ENCODE data around the gene EML5. TPM values are rescaled to one million over a fixed set of nuclear protein-coding genes. Genes with fewer than 3 reads are reported as not detected.
A peak's percentile ranks its signal among the peaks of the same experiment; 100 is the strongest.

The EML5 gene
- polyA plus RNA-seq, 1 donor from 2014 or later, result 0.61 TPM

DNA sequence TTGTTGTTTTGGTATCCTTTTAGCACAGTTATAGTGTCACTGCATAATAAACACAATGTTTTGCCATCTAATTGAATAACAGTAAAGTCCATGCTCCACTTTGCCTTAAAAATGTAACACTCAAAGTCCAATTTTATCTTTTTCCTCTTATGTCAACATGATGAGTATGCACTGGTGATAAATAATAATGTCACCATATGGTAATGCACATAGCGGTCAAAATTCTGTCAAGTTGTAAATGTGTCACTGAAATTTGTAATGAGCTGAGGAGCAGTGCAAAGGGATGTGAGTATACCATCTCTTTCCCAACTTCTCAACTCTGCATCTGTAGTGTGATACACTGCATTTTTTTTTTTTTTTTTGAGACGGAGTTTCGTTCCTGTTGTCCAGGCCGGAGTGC, 65.7 kb downstream of the EML5 start:
- no peaks in the 10 kb centered on the region for H3K4me1 Mint-ChIP-seq
- H3K4me3 Mint-ChIP-seq, result no peak overlapping the region
- peaks cover 4% of the 10 kb centered on the region for H3K36me3 Mint-ChIP-seq
- H3K27me3 Mint-ChIP-seq, result no peaks in the 10 kb centered on the region
- H3K9me3 Mint-ChIP-seq, result peaks cover 0 to 3% (median 3%) of the 10 kb centered on the region in 3 donors
- no peak overlapping the region for H3K27ac Mint-ChIP-seq

- H3K36me3 Mint-ChIP-seq, result peaks cover 10% of the 10 kb centered on the region
- no peak overlapping the region for H3K4me3 Mint-ChIP-seq
- H3K4me1 Mint-ChIP-seq, result no peaks in the 10 kb centered on the region
- H3K27ac Mint-ChIP-seq, result no peak overlapping the region
- H3K9me3 Mint-ChIP-seq, result no peaks in the 10 kb centered on the region
- H3K27me3 Mint-ChIP-seq, result no peaks in the 10 kb centered on the region
These were observed 82.0 kb downstream of the EML5 start for GRCh38 chr14:88710709-88711108.

GRCh38 chr14:88707088-88707487, 85.7 kb downstream of the EML5 start:
- H3K9me3 Mint-ChIP-seq, result no peaks in the 10 kb centered on the region

GRCh38 chr14:88706425-88706824, 86.3 kb downstream of the EML5 start:
- no peak overlapping the region for H3K4me3 Mint-ChIP-seq
- no peaks in the 10 kb centered on the region for H3K4me1 Mint-ChIP-seq
- H3K27me3 Mint-ChIP-seq, result no peaks in the 10 kb centered on the region
- peaks cover 10% of the 10 kb centered on the region for H3K36me3 Mint-ChIP-seq
- H3K9me3 Mint-ChIP-seq, result no peaks in the 10 kb centered on the region
- H3K27ac Mint-ChIP-seq, result no peak overlapping the region

More at GRCh38 chr14:88707088-88707487, 85.7 kb downstream of the EML5 start:
- no peaks in the 10 kb centered on the region for H3K4me1 Mint-ChIP-seq
- peaks cover 10% of the 10 kb centered on the region for H3K36me3 Mint-ChIP-seq
- no peak overlapping the region for H3K27ac Mint-ChIP-seq
- no peak overlapping the region for H3K4me3 Mint-ChIP-seq
- H3K27me3 Mint-ChIP-seq, result no peaks in the 10 kb centered on the region

DNA sequence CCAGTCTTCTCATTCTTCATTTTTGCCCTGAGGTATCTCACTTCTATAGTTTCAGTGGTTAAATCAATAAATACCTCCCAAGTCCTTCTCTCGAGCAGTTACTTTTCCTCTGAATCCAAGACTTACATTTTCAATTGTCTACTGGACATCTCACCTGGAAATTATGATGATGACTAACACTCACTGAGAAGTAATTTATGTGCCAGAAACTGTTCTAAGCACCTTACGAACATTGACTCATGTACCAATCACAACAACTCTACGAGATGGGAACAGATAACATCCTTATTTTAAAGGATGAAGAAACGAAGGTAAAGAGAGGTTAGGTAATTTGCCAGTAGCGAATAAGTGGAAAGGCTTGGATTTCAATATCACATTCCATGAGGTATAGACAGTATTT, 94.1 kb downstream of the EML5 start:
- Mint-ChIP-seq H3K9me3 (no peaks in the 10 kb centered on the region), H3K4me1 (no peaks in the 10 kb centered on the region), H3K36me3 (no peaks in the 10 kb centered on the region), H3K4me3 (no peak overlapping the region), H3K27ac (no peak overlapping the region), H3K27me3 (no peaks in the 10 kb centered on the region)

DNA sequence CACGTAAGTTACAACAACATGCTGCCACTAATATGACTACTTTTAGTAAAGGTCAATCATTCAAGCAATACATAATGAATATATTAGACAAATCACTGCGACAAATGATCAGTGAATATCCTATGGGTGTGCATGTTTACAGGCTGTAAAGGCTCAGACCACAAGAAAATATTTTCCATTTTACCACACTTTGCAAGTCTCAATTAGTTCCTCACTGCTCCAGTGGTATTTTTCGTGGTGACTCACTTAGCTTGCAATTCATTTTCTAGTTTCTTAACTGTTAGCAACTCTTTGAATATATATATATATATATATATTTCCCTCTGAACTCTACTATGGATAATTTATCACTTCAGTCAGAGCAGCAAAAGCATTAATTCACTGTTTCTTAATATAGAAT, 96.9 kb downstream of the EML5 start:
- H3K4me3 Mint-ChIP-seq, result no peak overlapping the region
- peaks cover 4% of the 10 kb centered on the region for H3K36me3 Mint-ChIP-seq
- no peak overlapping the region for H3K27ac Mint-ChIP-seq
- no peaks in the 10 kb centered on the region for H3K27me3 Mint-ChIP-seq
- H3K4me1 Mint-ChIP-seq, result no peaks in the 10 kb centered on the region
- H3K9me3 Mint-ChIP-seq, result no peaks in the 10 kb centered on the region

GRCh38 chr14:88688386-88688785, 104.4 kb downstream of the EML5 start:
- H3K4me1 Mint-ChIP-seq, result no peaks in the 10 kb centered on the region
- no peak overlapping the region for H3K4me3 Mint-ChIP-seq
- H3K27ac Mint-ChIP-seq, result peak overlapping the region in 2 of 3 donors; percentile 1 to 91
- no peaks in the 10 kb centered on the region for H3K27me3 Mint-ChIP-seq
- peaks cover 10% of the 10 kb centered on the region for H3K36me3 Mint-ChIP-seq
- H3K9me3 Mint-ChIP-seq, result peaks cover 0 to 3% (median 0%) of the 10 kb centered on the region in 3 donors

DNA sequence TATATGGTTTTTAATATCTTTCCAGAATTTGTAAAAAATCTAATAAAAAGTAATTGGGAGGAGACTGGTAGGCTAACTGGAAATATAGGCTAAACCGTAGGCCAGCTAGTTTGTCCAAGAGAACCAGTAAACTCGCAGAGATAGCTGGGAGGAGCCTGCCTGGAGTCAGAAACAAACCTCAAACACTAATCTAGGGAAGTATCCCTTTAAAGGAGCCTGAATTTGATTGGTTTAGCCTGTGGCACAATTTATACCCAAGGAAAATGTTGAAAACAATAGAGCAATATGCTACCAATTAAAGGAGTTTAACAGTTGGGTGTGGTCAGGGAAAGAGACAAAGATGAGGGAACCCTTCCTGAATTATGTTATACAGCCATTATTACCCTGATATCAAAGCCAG, 109.6 kb downstream of the EML5 start:
- Mint-ChIP-seq H3K9me3 (peaks cover 0 to 3% (median 0%) of the 10 kb centered on the region in 3 donors), H3K36me3 (peaks cover 14% of the 10 kb centered on the region), H3K27ac (no peak overlapping the region), H3K27me3 (no peaks in the 10 kb centered on the region), H3K4me1 (no peaks in the 10 kb centered on the region), H3K4me3 (no peak overlapping the region)

DNA sequence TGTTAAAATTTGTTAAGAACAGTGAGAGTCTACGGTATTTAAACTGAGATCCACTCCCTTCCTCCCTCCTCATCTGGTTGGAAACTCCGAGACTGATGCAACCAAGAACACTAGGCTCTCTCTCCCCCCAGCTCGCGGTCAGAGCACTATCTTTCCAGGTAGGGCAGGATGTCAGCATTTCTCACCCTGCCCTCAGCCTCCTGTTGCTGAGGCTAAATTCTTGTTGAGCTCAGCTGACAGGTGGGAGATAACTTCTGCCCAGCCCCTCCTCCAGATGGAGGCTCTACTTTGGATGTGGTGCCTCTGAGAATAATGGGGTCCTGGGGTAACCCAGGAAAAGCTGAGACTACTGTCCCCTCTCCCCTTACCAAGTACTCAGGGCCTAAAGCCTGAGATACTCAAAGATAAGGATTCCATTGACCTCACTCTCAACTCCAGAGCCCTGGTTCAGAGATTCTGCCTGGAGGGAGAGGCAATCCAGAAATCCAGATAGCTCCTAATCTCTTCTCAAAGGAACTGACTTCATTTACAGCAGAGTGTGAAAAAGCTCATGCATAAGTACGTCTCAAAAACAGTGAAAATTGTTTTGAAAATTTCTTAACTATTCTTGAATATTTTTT, 110.1 kb downstream of the EML5 start:
- Mint-ChIP-seq H3K27me3 (no peaks in the 10 kb centered on the region), H3K4me1 (no peaks in the 10 kb centered on the region), H3K36me3 (peaks cover 15% of the 10 kb centered on the region), H3K9me3 (peaks cover 0 to 3% (median 0%) of the 10 kb centered on the region in 3 donors), H3K4me3 (no peak overlapping the region), H3K27ac (no peak overlapping the region)

GRCh38 chr14:88681755-88682494, 110.8 kb downstream of the EML5 start:
- no peak overlapping the region for H3K4me3 Mint-ChIP-seq
- H3K27ac Mint-ChIP-seq, result no peak overlapping the region
- peaks cover 16% of the 10 kb centered on the region for H3K36me3 Mint-ChIP-seq
- H3K4me1 Mint-ChIP-seq, result no peaks in the 10 kb centered on the region
- H3K9me3 Mint-ChIP-seq, result peaks cover 0 to 3% (median 0%) of the 10 kb centered on the region in 3 donors
- H3K27me3 Mint-ChIP-seq, result no peaks in the 10 kb centered on the region

DNA sequence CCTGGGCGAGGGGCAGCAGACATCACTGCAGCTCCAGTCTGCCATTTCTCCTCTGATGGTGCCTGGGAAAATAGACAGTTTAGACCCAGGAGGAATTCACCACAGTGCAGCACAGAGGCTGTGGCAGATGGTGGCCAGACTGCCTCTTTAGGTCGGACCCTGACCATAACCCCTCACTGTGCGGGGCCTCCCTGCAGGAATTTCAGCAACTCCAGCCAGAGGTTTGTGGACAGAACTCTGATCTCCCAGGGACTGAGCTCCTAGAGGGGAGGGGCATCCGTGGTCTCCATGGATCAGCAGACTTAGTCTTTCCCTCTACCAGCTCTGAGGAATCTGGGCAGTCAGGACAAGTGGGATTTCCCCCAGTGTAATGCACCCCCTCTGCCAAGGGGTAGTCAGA, 123.4 kb downstream of the EML5 start:
- Mint-ChIP-seq H3K27ac (no peak overlapping the region), H3K27me3 (no peaks in the 10 kb centered on the region), H3K4me1 (peaks cover 12 to 17% (median 15%) of the 10 kb centered on the region in 3 donors), H3K36me3 (peaks cover 19% of the 10 kb centered on the region), H3K9me3 (peaks cover 2 to 12% (median 4%) of the 10 kb centered on the region in 3 donors), H3K4me3 (no peak overlapping the region)

DNA sequence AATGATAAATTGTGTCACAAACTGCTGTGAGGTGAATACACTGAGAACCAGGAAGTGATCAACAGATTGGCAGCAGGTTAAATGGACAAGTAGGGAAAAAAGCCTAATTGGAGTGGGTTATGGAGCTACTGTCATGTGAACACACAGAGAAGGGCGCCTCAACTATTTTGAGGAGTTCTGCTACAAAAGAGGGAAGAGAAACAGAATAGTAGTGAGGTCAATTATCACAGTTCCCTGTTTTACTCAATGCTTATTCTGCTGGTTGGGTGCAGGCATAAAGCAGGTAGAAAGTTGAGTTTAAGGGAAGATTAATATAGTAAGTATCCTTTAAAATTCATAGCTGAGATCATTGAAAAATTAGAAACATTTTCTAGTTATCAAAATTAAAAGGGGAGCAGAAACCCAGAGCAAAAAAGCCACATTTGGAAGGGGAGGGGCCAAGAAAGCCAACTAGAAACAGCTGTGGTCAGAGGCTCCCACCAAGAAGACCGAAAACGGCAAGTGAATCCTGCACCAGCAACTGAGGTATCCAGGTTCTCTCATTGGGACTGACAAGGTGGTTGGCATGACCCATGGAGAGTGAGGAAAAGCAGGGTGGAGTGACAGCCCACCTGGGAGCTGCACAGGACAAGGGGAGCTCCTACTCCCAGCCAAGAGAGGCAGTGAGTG, 124.2 kb downstream of the EML5 start:
- peaks cover 12 to 17% (median 15%) of the 10 kb centered on the region in 3 donors for H3K4me1 Mint-ChIP-seq
- no peaks in the 10 kb centered on the region for H3K27me3 Mint-ChIP-seq
- H3K9me3 Mint-ChIP-seq, result peaks cover 2 to 12% (median 4%) of the 10 kb centered on the region in 3 donors
- peaks cover 18% of the 10 kb centered on the region for H3K36me3 Mint-ChIP-seq
- peak overlapping the region in 3 of 4 donors; percentile 18 to 90 (median 69) for H3K4me3 Mint-ChIP-seq
- peak overlapping the region in 1 of 3 donors; percentile 72 for H3K27ac Mint-ChIP-seq

DNA sequence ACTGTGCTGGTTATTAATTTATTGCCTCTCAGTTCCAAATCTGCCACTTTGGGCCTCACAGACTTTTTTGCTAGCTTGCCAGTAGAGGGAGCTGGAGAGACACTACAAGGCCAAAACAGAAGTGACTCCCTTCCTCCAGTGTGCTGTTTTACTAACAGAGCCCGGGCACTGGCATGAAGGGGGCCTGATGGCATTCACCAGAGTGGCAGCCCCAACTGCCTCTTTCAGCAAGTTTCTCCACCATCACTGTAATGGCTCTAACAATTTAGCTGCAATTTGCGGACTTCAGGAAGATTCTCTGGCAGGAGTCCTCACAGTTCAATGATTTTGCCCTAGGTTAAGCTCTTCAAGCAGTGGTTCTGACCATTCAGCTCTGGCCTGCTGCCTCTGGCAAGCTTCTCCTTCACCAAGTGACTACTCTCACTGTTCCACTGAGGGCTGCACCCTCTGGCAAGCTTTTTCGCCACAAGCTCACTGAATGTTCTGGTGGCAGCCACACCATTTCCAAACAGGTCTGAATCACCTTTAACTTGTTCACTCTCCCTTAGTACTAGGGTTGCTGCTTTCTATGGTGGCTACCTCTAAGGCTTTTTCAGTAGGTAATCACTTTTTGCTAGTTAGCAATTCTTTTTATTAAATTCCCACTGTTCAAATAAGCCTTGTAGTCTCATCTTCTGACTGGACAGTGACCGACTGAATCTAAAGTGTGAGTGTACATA, 125.0 kb downstream of the EML5 start:
- Mint-ChIP-seq H3K4me3 (peak overlapping the region in 3 of 4 donors; percentile 18 to 90 (median 90)), H3K36me3 (peaks cover 12% of the 10 kb centered on the region), H3K4me1 (peaks cover 12 to 17% (median 15%) of the 10 kb centered on the region in 3 donors), H3K9me3 (peaks cover 2 to 12% (median 4%) of the 10 kb centered on the region in 3 donors), H3K27me3 (no peaks in the 10 kb centered on the region), H3K27ac (peak overlapping the region in 1 of 3 donors; percentile 72)

GRCh38 chr14:88660056-88660455, 132.7 kb downstream of the EML5 start:
- Mint-ChIP-seq H3K4me1 (no peaks in the 10 kb centered on the region), H3K4me3 (no peak overlapping the region)

DNA sequence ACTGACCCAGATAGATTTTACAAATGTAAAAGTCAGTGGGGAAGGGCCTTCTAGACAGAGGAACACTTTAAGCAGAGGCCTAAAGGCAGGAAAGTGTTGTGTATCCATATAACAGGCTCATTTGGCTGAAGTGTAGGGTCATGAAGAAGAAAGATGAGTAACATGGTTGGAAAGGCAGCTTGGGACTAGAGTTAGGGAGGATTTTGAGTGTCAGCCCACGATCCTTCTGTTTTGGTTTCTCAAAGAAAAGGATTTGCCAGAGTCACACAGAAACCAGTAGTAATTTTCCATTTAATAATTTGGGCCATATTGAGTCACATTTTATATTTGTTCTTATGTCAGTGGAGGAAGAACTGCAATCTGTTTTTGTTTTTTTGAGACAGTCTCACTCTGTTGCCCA, 153.5 kb downstream of the EML5 start:
- H3K27me3 Mint-ChIP-seq, result no peaks in the 10 kb centered on the region
- H3K27ac Mint-ChIP-seq, result no peak overlapping the region
- peaks cover 17% of the 10 kb centered on the region for H3K36me3 Mint-ChIP-seq
- H3K4me1 Mint-ChIP-seq, result no peaks in the 10 kb centered on the region
- H3K9me3 Mint-ChIP-seq, result peaks cover 2 to 24% (median 6%) of the 10 kb centered on the region in 3 donors
- H3K4me3 Mint-ChIP-seq, result no peak overlapping the region

More at GRCh38 chr14:88660056-88660455, 132.7 kb downstream of the EML5 start:
- no peak overlapping the region for H3K27ac Mint-ChIP-seq
- peaks cover 17% of the 10 kb centered on the region for H3K36me3 Mint-ChIP-seq
- H3K9me3 Mint-ChIP-seq, result peaks cover 0 to 6% (median 0%) of the 10 kb centered on the region in 3 donors
- no peaks in the 10 kb centered on the region for H3K27me3 Mint-ChIP-seq

Data from IgD-negative memory B cell (primary cell).